ENCODE results near the gene PACSIN1. TPM values are rescaled to one million over a fixed set of nuclear protein-coding genes. Genes with fewer than 3 reads are reported as not detected.

Gene PACSIN1
- total and polyA plus RNA-seq, 2 donors (not counting 3 experiments of a cell fraction or from before 2014, with no cell fraction given), result 0.03 TPM; not detected in 1

GRCh38 chr6:34517461-34517881 lies 51.6 kb downstream of the PACSIN1 start:
- CTCF ChIA-PET, result interaction anchor here (0.5 to 1.9 kb wide), 3 partner anchors 9 to 92 kb away, joined by 3 to 5 read pairs (median 3); no protein-coding TSS in a partner anchor
- Histone ChIP-seq H3K9me3 (replicated peaks; ENCODE audit: control insufficient read depth, insufficient read depth, low read length) (no peaks in the 10 kb centered on the region), H3K9me1 (replicated peaks; ENCODE audit: control insufficient read depth, extremely low read depth, insufficient read depth, low read length) (no peaks in the 10 kb centered on the region), H4K20me1 (replicated peaks; ENCODE audit: control insufficient read depth, extremely low read depth, insufficient read depth, low read length) (no peaks in the 10 kb centered on the region), H3K4me3 (replicated peaks in 1 of 3; ENCODE audit: insufficient read depth in 1 of 3, low read depth in 1 of 3, low read length in 3 of 3) (no peak overlapping the region), H2AFZ (ENCODE audit: low read depth, low read length) (no peak overlapping the region), H3K4me1 (ENCODE audit: control insufficient read depth, extremely low read depth, insufficient read depth, low read length) (no peaks in the 10 kb centered on the region), H3K79me2 (ENCODE audit: control insufficient read depth, insufficient read depth, low read length) (no peaks in the 10 kb centered on the region), H3K27me3 (ENCODE audit: control insufficient read depth in 2 of 2, insufficient read depth in 2 of 2, low read length in 2 of 2) (peaks cover 15 to 18% of the 10 kb centered on the region in 2 experiments), H3K36me3 (ENCODE audit: control insufficient read depth in 2 of 2, extremely low read depth in 1 of 2, insufficient read depth in 2 of 2, low read length in 2 of 2) (no peaks in the 10 kb centered on the region), H3K27ac (ENCODE audit: insufficient read depth, low read depth, low read length) (no peak overlapping the region), H3K9ac (replicated peaks; ENCODE audit: extremely low read depth, insufficient read depth, low read length) (no peak overlapping the region), H3K4me2 (ENCODE audit: insufficient read depth, low read length) (no peak overlapping the region)
- no TSS peak for BruUV-seq (replicated peaks)
- intact Hi-C loops (cut with micrococcal nuclease) (no loop called here), dilution Hi-C loops (cut with MboI; ENCODE audit: extremely low pct_ligation_motif_present, low sequenced_read_pairs) (no loop called here)
- TF ChIP-seq POLR2AphosphoS5 (IDR thresholded peaks at IDR 0.05; ENCODE audit: insufficient read depth, low read depth, low read length) (no peak), POLR2A (IDR thresholded peaks at IDR 0.05; ENCODE audit: low read depth, low read length) (no peak), CTCF (IDR thresholded peaks at IDR 0.05; ENCODE audit: extremely low read depth in 1 of 2, insufficient read depth in 1 of 2, low read depth in 1 of 2, low read length in 2 of 2) (no peak), JUN (IDR thresholded peaks at IDR 0.05; ENCODE audit: borderline replicate concordance, insufficient read depth, insufficient read length, low read depth) (no peak), GATA2 (IDR thresholded peaks at IDR 0.05; ENCODE audit: insufficient read depth, insufficient read length, low read depth, low read length) (no peak), MYC (IDR thresholded peaks at IDR 0.05; ENCODE audit: low read depth, low read length) (no peak), FOS (IDR thresholded peaks at IDR 0.05; ENCODE audit: borderline replicate concordance, insufficient read depth, low read length) (no peak), MAX (IDR thresholded peaks at IDR 0.05; ENCODE audit: insufficient read depth, insufficient read length) (no peak), EZH2 (IDR thresholded peaks at IDR 0.05; ENCODE audit: borderline replicate concordance, low read depth, low read length, severe bottlenecking) (no peak)
- FAIRE-seq (no peak), DNase-seq (ENCODE audit: low read depth, low spot score) (no peak)
- POLR2A ChIA-PET, result no interaction called here

Measured in endothelial cell of umbilical vein (primary cell).